Lower leg skin (tissue), 3 donors: Measurements from ENCODE around the gene BCL2L13.

Source experiments
- POLR2A ChIP-seq, 2 donors: fragments of 450-650 bp; IDR thresholded peaks; one replicate each; pipeline ENCODE4 v1.6.1; 2016 to 2017; ENCODE audit warnings: antibody characterized with exemption in 2 of 2, mild to moderate bottlenecking in 1 of 2, moderate library complexity in 1 of 2
- TF ChIP-seq, protein P1 (sequence below), 3 donors: fragments of 450-650 bp; IDR thresholded peaks; one replicate each; pipeline ENCODE4 v1.5.1; 2016; ENCODE audit warnings: antibody characterized with exemption in 3 of 3, mild to moderate bottlenecking in 3 of 3, moderate library complexity in 2 of 3

DNA sequence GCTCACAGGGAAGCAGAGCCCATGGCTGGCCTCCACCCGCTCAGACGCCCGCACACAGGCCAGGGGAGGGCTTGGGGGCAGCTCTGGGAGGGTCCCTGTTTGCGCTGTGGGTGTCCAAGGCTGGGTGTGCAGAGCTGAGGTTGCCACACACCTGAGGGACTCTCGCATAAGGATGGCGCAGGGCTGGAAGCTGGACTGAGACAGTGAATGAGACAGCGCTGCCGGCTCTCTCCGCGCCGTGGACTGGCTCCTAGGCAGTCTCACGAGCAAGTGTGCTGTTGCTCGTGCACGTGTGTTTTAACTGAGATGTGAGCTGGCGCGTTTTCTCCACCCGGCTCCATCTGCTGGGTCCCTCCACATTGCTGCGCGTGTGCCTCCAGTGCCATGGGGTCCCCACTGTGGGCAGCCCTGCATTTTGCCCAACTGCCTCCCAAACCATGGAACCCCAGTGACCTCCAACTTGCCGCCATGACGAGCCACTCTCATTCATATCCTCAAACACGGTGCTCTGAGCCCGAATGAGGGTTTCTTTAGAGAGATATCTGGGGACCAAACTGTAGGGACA is 139.9 kb downstream of the BCL2L13 start:
- TF ChIP-seq, protein P1, sequence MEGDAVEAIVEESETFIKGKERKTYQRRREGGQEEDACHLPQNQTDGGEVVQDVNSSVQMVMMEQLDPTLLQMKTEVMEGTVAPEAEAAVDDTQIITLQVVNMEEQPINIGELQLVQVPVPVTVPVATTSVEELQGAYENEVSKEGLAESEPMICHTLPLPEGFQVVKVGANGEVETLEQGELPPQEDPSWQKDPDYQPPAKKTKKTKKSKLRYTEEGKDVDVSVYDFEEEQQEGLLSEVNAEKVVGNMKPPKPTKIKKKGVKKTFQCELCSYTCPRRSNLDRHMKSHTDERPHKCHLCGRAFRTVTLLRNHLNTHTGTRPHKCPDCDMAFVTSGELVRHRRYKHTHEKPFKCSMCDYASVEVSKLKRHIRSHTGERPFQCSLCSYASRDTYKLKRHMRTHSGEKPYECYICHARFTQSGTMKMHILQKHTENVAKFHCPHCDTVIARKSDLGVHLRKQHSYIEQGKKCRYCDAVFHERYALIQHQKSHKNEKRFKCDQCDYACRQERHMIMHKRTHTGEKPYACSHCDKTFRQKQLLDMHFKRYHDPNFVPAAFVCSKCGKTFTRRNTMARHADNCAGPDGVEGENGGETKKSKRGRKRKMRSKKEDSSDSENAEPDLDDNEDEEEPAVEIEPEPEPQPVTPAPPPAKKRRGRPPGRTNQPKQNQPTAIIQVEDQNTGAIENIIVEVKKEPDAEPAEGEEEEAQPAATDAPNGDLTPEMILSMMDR (IDR thresholded peaks at IDR 0.05): no peak
- TF ChIP-seq POLR2A (IDR thresholded peaks at IDR 0.05): no peak
